ENCODE measurements around the gene TCEA2. TPM values are rescaled to one million over a fixed set of nuclear protein-coding genes. Genes with fewer than 3 reads are reported as not detected.

TCEA2 gene
- total and polyA plus RNA-seq, 2 of the 13 experiments (the other 11 are each of a cell fraction or from before 2014, with no cell fraction given), result 28.1 to 33.7 TPM

DNA sequence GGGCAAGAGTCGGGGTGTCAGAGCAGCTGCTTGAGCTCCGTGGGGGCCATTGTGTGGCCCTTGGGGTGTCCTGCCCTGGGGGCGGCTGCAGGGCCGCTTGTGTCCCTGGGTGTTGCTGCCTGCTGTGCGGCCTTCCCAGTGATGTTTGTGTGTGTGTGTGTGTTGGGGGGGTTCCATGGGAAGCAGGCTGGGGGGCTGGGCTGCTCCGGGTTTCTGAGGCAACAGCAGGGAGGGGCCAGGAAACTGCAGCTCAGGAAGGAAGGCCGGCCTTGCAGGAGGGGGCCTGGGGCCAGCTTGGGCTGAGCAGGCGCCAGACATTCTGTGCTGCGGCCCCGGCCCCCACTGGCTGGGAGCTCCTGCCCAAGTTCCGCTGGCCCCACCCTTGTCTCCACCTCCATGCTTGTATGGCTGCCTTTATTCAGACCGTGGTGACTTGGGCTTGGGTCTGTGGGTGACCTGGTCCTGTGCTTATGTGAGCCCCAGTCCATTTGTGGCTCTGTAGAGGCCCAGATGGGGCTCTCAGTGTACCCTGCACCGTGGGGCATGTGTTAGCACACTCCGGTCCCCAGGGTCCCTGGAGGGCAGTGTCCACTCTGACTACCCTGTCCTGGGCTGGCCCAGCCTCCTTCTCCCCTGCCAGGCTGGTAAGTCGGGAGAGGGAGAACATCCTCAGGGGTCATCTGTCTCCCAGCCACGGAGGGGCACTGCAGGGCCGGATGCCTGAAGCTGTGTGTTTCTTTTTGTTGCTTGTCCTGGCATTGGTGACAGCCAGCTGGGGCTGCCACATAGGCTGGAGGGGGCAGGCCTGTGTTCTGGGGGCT lies 8.9 kb upstream of the TCEA2 start (continued):
- TF ChIP-seq ZNF503 (CRISPR knock-in tag; IDR thresholded peaks at IDR 0.05) (peak; percentile 50; the same call in 1 of the 2 replicates), ZNF777 (CRISPR knock-in tag; IDR thresholded peaks at IDR 0.05) (peak; percentile 51), KLF12 (CRISPR knock-in tag; IDR thresholded peaks at IDR 0.05; ENCODE audit: borderline replicate concordance) (peak; percentile 97), AGO1 (IDR thresholded peaks at IDR 0.05; ENCODE audit: low read depth, low read length, poor library complexity, severe bottlenecking) (no peak), REL (CRISPR knock-in tag; conservative IDR thresholded peaks at IDR 0.05) (no peak), RAD21 (CRISPR knock-in tag; IDR thresholded peaks at IDR 0.05) (peak; percentile 87), TBL1XR1 (IDR thresholded peaks at IDR 0.05; ENCODE audit: borderline replicate concordance, low read length, partially characterized antibody) (no peak), HOXA3 (CRISPR knock-in tag; IDR thresholded peaks at IDR 0.05) (peak; percentile 85), ZNF121 (CRISPR knock-in tag; IDR thresholded peaks at IDR 0.05) (peak; percentile 7; the same call in 1 of the 2 replicates), GMEB2 (CRISPR knock-in tag; IDR thresholded peaks at IDR 0.05; ENCODE audit: low read depth) (0 out of 2 replicates have a peak, but pooled peaks have one; percentile 47), ZNF883 (CRISPR knock-in tag; IDR thresholded peaks at IDR 0.05; ENCODE audit: not compliant biosample characterization) (peak; percentile 27), ZNF546 (CRISPR knock-in tag; conservative IDR thresholded peaks at IDR 0.05) (no peak), STAG1 (CRISPR knock-in tag; IDR thresholded peaks at IDR 0.05) (peak; percentile 70), NFKBIZ (CRISPR knock-in tag; IDR thresholded peaks at IDR 0.05) (0 out of 2 replicates have a peak, but pooled peaks have one; percentile 40), ZNF629 (CRISPR knock-in tag; conservative IDR thresholded peaks at IDR 0.05) (peak; percentile 45), ZNF543 (CRISPR knock-in tag; IDR thresholded peaks at IDR 0.05) (peak; percentile 92), CENPX (CRISPR knock-in tag; IDR thresholded peaks at IDR 0.05) (no peak), TBX3 (IDR thresholded peaks at IDR 0.05; ENCODE audit: borderline replicate concordance) (no peak), SSRP1 (CRISPR knock-in tag; IDR thresholded peaks at IDR 0.05) (no peak; the same call in 1 of the 2 replicates), NPAS2 (CRISPR knock-in tag; IDR thresholded peaks at IDR 0.05; ENCODE audit: borderline replicate concordance) (no peak), ISL2 (CRISPR knock-in tag; IDR thresholded peaks at IDR 0.05) (peak; percentile 68; the same call in 1 of the 2 replicates), ZNF124 (CRISPR knock-in tag; IDR thresholded peaks at IDR 0.05) (peak; percentile 54; the same call in 1 of the 2 replicates), NR2F1 (CRISPR knock-in tag; IDR thresholded peaks at IDR 0.05) (peak in 1 of 2 experiments; percentile 59; a peak in 2 of 4 replicates), ZNF350 (CRISPR knock-in tag; IDR thresholded peaks at IDR 0.05; ENCODE audit: borderline replicate concordance, low read depth) (peak; percentile 77; the same call in 1 of the 2 replicates), SCMH1 (CRISPR knock-in tag; IDR thresholded peaks at IDR 0.05; ENCODE audit: borderline replicate concordance) (no peak)
- TF ChIP-seq, protein P1, sequence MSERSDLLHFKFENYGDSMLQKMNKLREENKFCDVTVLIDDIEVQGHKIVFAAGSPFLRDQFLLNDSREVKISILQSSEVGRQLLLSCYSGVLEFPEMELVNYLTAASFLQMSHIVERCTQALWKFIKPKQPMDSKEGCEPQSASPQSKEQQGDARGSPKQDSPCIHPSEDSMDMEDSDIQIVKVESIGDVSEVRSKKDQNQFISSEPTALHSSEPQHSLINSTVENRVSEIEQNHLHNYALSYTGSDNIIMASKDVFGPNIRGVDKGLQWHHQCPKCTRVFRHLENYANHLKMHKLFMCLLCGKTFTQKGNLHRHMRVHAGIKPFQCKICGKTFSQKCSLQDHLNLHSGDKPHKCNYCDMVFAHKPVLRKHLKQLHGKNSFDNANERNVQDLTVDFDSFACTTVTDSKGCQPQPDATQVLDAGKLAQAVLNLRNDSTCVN (CRISPR knock-in tag; IDR thresholded peaks at IDR 0.05; ENCODE audit: borderline replicate concordance), result peak; percentile 16; the same call in 1 of the 2 replicates
